Gastroesophageal sphincter (tissue), 3 donors: ENCODE measurements around the gene MSH5.

Source experiments
- CTCF ChIP-seq, 4 experiments: fragments of 200-600 bp in 2 of 4; fragments of 450-650 bp in 2 of 4; sonication (generic) in 1 of 4; IDR thresholded peaks; one replicate each; pipeline ENCODE4 v1.5.1; 2017 to 2019; ENCODE audit warnings: antibody characterized with exemption in 4 of 4, mild to moderate bottlenecking in 2 of 4, moderate library complexity in 2 of 4
- POLR2A ChIP-seq, 2 donors: fragments of 450-650 bp; IDR thresholded peaks; one replicate each; pipeline ENCODE4 v1.6.1; 2017; ENCODE audit warnings: antibody characterized with exemption in 2 of 2, mild to moderate bottlenecking in 2 of 2, moderate library complexity in 1 of 2
- POLR2AphosphoS5 ChIP-seq: sonication (generic); formaldehyde crosslinking; IDR thresholded peaks from one replicate; pipeline ENCODE4 v1.6.1; 2017; ENCODE audit warnings: antibody characterized with exemption

GRCh38 chr6:31729979-31730630, 9.7 kb upstream of the MSH5 start:
- TF ChIP-seq POLR2AphosphoS5 (peak; percentile 47), POLR2A (IDR thresholded peaks at IDR 0.05) (peak; percentile 42 to 43), CTCF (IDR thresholded peaks at IDR 0.05) (no peak)
